Measurements from ENCODE around the gene KREMEN2. TPM values are rescaled to one million over a fixed set of nuclear protein-coding genes. Genes with fewer than 3 reads are reported as not detected.

KREMEN2 gene
- 0.49 and 1.6 TPM in 2 replicates for total RNA-seq (2021)
- percentile 12 among the genes with signal in this experiment for Bru-seq, nascent RNA
- percentile 24 among the genes with signal in this experiment for BruChase-seq, experiment 1, labeled RNA remaining after a 2-hour chase
- BruChase-seq, experiment 2, labeled RNA remaining after a 6-hour chase: percentile 25 among the genes with signal in this experiment
- long read RNA-seq, partial matches to known transcripts: 0 of 3 reads
- long read RNA-seq, other reads (novel, unspliced or antisense): 1 of 3 reads

- Histone ChIP-seq H3K4me1 (ENCODE audit: insufficient read depth, low read length, poor library complexity, severe bottlenecking) (peaks cover 28% of the 10 kb centered on the region), H3K4me3 (ENCODE audit: low read depth, low read length, poor library complexity, severe bottlenecking) (peak within 1 kb of the TSS; percentile 52), H3K27ac (ENCODE audit: low read depth, low read length, poor library complexity, severe bottlenecking) (no peak within 1 kb of the TSS), H3K27me3 (replicated peaks; ENCODE audit: insufficient read depth, low read depth, low read length, poor library complexity) (no peaks in the 10 kb centered on the region), H3K9me3 (ENCODE audit: low read depth, low read length, poor library complexity, severe bottlenecking) (no peaks in the 10 kb centered on the region), H3K36me3 (ENCODE audit: insufficient read depth, low read length, poor library complexity, severe bottlenecking) (no peaks in the 10 kb centered on the region)
- ChIA-PET POLR2A (ENCODE audit: low non-redundant PET) (interaction anchor here (0.5 kb wide), 1 partner anchor 129 kb away, joined by 4 read pairs; no protein-coding TSS in a partner anchor), CTCF (interaction anchor here (0.7 to 1.6 kb wide), 2 partner anchors 18 to 37 kb away, joined by 3 to 7 read pairs; no protein-coding TSS in a partner anchor)
- TF ChIP-seq EZH2 (IDR thresholded peaks at IDR 0.05; ENCODE audit: borderline replicate concordance, low read depth, low read length, poor library complexity, severe bottlenecking) (no peak), CTCF (conservative IDR thresholded peaks at IDR 0.05; ENCODE audit: low read depth, low read length) (no peak)
- intact Hi-C loops (cut with micrococcal nuclease; ENCODE audit: unreplicated experiment): loop anchor here (5.0 kb wide), 1 partner anchor 37 kb away; no protein-coding TSS in a partner anchor
- no TSS peak for BruUV-seq (replicated peaks)
- DNase-seq (ENCODE audit: low spot score): peak; percentile 83
Measured at GRCh38 chr16:2963723-2964474, at the start of gene KREMEN2. TSS of gene KREMEN2 (plus strand) at chr16:2964275. CDS start at chr16:2964521, 246 bp downstream.

GRCh38 chr16:2915196-2915929, 48.7 kb upstream of the KREMEN2 start:
- intact Hi-C loops (cut with micrococcal nuclease; ENCODE audit: unreplicated experiment): no loop called here
- TF ChIP-seq EZH2 (IDR thresholded peaks at IDR 0.05; ENCODE audit: borderline replicate concordance, low read depth, low read length, poor library complexity, severe bottlenecking) (no peak), CTCF (conservative IDR thresholded peaks at IDR 0.05; ENCODE audit: low read depth, low read length) (no peak)
- H3K9me3 ChIP-seq (ENCODE audit: low read depth, low read length, poor library complexity, severe bottlenecking): no peaks in the 10 kb centered on the region
- H3K4me1 ChIP-seq (ENCODE audit: insufficient read depth, low read length, poor library complexity, severe bottlenecking): peaks cover 30% of the 10 kb centered on the region
- ChIA-PET POLR2A (ENCODE audit: low non-redundant PET) (no interaction called here), CTCF (no interaction called here)
- H3K36me3 ChIP-seq (ENCODE audit: insufficient read depth, low read length, poor library complexity, severe bottlenecking): peaks cover 19% of the 10 kb centered on the region
- H3K4me3 ChIP-seq (ENCODE audit: low read depth, low read length, poor library complexity, severe bottlenecking): no peak overlapping the region
- no TSS peak for BruUV-seq (replicated peaks)
- no peaks in the 10 kb centered on the region for H3K27me3 ChIP-seq (replicated peaks; ENCODE audit: insufficient read depth, low read depth, low read length, poor library complexity)
- DNase-seq (ENCODE audit: low spot score): no peak
- peak overlapping the region; percentile 71 for H3K27ac ChIP-seq (ENCODE audit: low read depth, low read length, poor library complexity, severe bottlenecking)

- DNase-seq (ENCODE audit: low spot score): peak; percentile 81
- intact Hi-C loops (cut with micrococcal nuclease; ENCODE audit: unreplicated experiment): loop anchor here (2.0 kb wide), 1 partner anchor 45 kb away; no protein-coding TSS in a partner anchor
- Histone ChIP-seq H3K27me3 (replicated peaks; ENCODE audit: insufficient read depth, low read depth, low read length, poor library complexity) (no peaks in the 10 kb centered on the region), H3K27ac (ENCODE audit: low read depth, low read length, poor library complexity, severe bottlenecking) (no peak overlapping the region), H3K36me3 (ENCODE audit: insufficient read depth, low read length, poor library complexity, severe bottlenecking) (peaks cover 11% of the 10 kb centered on the region), H3K4me1 (ENCODE audit: insufficient read depth, low read length, poor library complexity, severe bottlenecking) (peaks cover 22% of the 10 kb centered on the region), H3K4me3 (ENCODE audit: low read depth, low read length, poor library complexity, severe bottlenecking) (no peak overlapping the region), H3K9me3 (ENCODE audit: low read depth, low read length, poor library complexity, severe bottlenecking) (no peaks in the 10 kb centered on the region)
- CTCF ChIA-PET: interaction anchor here (0.7 to 1.0 kb wide), 2 partner anchors 81 to 1911 kb away, joined by 3 to 6 read pairs; no protein-coding TSS in a partner anchor
- POLR2A ChIA-PET (ENCODE audit: low non-redundant PET): no interaction called here
- BruUV-seq (replicated peaks): no TSS peak
- TF ChIP-seq CTCF (conservative IDR thresholded peaks at IDR 0.05; ENCODE audit: low read depth, low read length) (peak; percentile 90), EZH2 (IDR thresholded peaks at IDR 0.05; ENCODE audit: borderline replicate concordance, low read depth, low read length, poor library complexity, severe bottlenecking) (no peak)
Measured at GRCh38 chr16:2919511-2920255, 44.4 kb upstream of the KREMEN2 start.

All from A673 (cell line).